Measurements from ENCODE around the gene SLC6A3. TPM values are rescaled to one million over a fixed set of nuclear protein-coding genes. Genes with fewer than 3 reads are reported as not detected.

Gene SLC6A3
- total RNA-seq, 1 experiment from 2014 or later = not detected

DNA sequence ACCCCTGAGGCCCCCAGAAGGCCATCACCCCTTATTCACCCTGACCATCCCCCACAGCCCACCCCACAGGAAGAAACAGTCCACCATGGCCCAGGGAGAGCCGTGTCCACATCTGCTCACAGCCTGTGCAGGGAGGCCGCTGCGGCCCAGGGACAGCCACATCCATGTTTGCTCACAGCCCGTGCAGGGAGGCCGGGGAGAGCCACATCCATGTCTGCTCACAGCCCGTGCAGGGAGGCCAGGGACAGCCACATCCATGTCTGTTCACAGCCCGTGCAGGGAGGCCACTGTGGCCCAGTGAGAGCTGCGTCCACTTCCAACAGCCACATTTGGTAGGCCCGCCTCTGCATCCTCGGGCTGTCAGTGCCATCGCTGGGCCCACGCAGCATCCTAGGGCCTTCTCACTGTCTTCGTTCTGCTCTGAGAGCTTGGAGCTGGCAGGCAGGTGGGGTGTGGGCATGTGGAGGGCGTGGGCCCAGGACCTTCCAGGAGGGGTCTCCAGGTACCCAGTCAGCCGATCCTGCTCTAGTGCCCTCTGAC is 40.4 kb upstream of the SLC6A3 start:
- no TSS peak for BruUV-seq (replicated peaks)
- H3K36me3 ChIP-seq (ENCODE audit: control insufficient read depth, insufficient read depth, low read length) = no peaks in the 10 kb centered on the region; the same call in 1 of the 2 replicates

DNA sequence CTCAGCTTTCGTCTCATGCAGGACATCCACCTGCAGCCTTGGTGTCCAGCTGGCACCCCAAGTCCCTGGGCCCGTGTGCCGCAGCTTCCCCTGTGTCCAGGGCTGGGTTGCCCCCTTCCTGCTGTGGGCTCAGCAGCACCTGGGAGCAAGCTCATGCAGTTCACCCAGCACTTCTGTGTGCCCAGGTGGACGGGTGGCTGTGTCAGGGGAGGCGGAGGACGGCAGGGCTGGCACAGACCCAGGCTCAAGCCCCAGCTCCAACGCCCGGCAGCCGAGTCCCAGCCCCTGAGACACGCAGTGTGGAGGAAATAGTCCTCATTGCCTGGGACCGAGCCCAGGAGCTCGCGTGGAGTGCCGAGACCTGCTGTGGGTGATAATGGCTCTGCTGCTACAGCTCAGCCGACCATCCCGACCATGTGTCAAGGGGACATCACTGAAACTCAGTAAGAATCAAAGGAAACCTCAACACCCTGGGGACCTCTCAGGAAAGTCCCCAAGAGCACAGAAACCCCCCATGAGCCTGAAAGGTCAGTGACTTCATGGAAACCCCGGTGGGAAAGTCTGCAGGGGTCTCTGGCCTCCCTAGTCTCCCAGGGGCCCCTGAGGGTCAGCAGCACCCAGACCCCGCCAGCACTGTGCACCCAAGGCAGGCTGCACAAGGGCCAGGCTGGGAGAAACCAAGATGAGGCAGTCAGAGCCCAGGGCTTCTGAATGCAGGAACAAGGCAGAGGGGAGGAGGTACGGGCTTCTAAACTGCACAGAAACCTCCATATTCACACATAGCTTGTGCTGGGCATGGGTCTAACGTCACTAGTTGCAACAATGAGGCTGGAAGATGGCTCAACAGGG is 39.7 kb upstream of the SLC6A3 start:
- no peaks in the 10 kb centered on the region for H3K27me3 ChIP-seq (replicated peaks; ENCODE audit: control insufficient read depth, insufficient read depth, low read length)
- DNase-seq = no peak
- Mint-ChIP-seq H3K9me3 (ENCODE audit: unreplicated experiment) (no peaks in the 10 kb centered on the region), H3K27ac (ENCODE audit: unreplicated experiment) (no peak overlapping the region), H3K27me3 (ENCODE audit: insufficient read depth, unreplicated experiment) (no peaks in the 10 kb centered on the region), H3K36me3 (ENCODE audit: insufficient read depth, unreplicated experiment) (peaks cover 26% of the 10 kb centered on the region), H3K4me1 (ENCODE audit: low read depth, unreplicated experiment) (no peaks in the 10 kb centered on the region), H3K4me3 (ENCODE audit: unreplicated experiment) (no peak overlapping the region)
- BruUV-seq (replicated peaks) = no TSS peak
- no peak overlapping the region for H3K4me3 ChIP-seq (ENCODE audit: low read depth, low read length)
- intact Hi-C loops (cut with micrococcal nuclease; ENCODE audit: unreplicated experiment) = no loop called here
- CTCF ChIA-PET = no interaction called here
- TF ChIP-seq, protein P1, sequence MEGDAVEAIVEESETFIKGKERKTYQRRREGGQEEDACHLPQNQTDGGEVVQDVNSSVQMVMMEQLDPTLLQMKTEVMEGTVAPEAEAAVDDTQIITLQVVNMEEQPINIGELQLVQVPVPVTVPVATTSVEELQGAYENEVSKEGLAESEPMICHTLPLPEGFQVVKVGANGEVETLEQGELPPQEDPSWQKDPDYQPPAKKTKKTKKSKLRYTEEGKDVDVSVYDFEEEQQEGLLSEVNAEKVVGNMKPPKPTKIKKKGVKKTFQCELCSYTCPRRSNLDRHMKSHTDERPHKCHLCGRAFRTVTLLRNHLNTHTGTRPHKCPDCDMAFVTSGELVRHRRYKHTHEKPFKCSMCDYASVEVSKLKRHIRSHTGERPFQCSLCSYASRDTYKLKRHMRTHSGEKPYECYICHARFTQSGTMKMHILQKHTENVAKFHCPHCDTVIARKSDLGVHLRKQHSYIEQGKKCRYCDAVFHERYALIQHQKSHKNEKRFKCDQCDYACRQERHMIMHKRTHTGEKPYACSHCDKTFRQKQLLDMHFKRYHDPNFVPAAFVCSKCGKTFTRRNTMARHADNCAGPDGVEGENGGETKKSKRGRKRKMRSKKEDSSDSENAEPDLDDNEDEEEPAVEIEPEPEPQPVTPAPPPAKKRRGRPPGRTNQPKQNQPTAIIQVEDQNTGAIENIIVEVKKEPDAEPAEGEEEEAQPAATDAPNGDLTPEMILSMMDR (IDR thresholded peaks at IDR 0.05; ENCODE audit: insufficient read depth in 1 of 2, low read depth in 1 of 2, low read length in 1 of 2, severe bottlenecking in 1 of 2, unreplicated experiment in 1 of 2) = no peak
- H3K4me1 ChIP-seq = no peaks in the 10 kb centered on the region
- no peaks in the 10 kb centered on the region for H3K9me3 ChIP-seq
- no peaks in the 10 kb centered on the region; the same call in 1 of the 2 replicates for H3K36me3 ChIP-seq (ENCODE audit: control insufficient read depth, insufficient read depth, low read length)
- POLR2A ChIA-PET = no interaction called here

More for the DNA sequence above, 40.4 kb upstream of the SLC6A3 start:
- H3K27ac Mint-ChIP-seq (ENCODE audit: unreplicated experiment) = no peak overlapping the region
- ChIA-PET POLR2A (no interaction called here), CTCF (no interaction called here)
- H3K9me3 ChIP-seq = no peaks in the 10 kb centered on the region
- DNase-seq = no peak
- TF ChIP-seq, protein P1 (IDR thresholded peaks at IDR 0.05; ENCODE audit: insufficient read depth in 1 of 2, low read depth in 1 of 2, low read length in 1 of 2, severe bottlenecking in 1 of 2, unreplicated experiment in 1 of 2) = no peak
- no peaks in the 10 kb centered on the region for H3K27me3 ChIP-seq (replicated peaks; ENCODE audit: control insufficient read depth, insufficient read depth, low read length)
- no peaks in the 10 kb centered on the region for H3K9me3 Mint-ChIP-seq (ENCODE audit: unreplicated experiment)
- intact Hi-C loops (cut with micrococcal nuclease; ENCODE audit: unreplicated experiment) = no loop called here
- H3K4me3 ChIP-seq (ENCODE audit: low read depth, low read length) = no peak overlapping the region
- no peaks in the 10 kb centered on the region for H3K4me1 ChIP-seq
- peaks cover 26% of the 10 kb centered on the region for H3K36me3 Mint-ChIP-seq (ENCODE audit: insufficient read depth, unreplicated experiment)
- no peaks in the 10 kb centered on the region for H3K4me1 Mint-ChIP-seq (ENCODE audit: low read depth, unreplicated experiment)
- H3K27me3 Mint-ChIP-seq (ENCODE audit: insufficient read depth, unreplicated experiment) = no peaks in the 10 kb centered on the region
- H3K4me3 Mint-ChIP-seq (ENCODE audit: unreplicated experiment) = no peak overlapping the region

DNA sequence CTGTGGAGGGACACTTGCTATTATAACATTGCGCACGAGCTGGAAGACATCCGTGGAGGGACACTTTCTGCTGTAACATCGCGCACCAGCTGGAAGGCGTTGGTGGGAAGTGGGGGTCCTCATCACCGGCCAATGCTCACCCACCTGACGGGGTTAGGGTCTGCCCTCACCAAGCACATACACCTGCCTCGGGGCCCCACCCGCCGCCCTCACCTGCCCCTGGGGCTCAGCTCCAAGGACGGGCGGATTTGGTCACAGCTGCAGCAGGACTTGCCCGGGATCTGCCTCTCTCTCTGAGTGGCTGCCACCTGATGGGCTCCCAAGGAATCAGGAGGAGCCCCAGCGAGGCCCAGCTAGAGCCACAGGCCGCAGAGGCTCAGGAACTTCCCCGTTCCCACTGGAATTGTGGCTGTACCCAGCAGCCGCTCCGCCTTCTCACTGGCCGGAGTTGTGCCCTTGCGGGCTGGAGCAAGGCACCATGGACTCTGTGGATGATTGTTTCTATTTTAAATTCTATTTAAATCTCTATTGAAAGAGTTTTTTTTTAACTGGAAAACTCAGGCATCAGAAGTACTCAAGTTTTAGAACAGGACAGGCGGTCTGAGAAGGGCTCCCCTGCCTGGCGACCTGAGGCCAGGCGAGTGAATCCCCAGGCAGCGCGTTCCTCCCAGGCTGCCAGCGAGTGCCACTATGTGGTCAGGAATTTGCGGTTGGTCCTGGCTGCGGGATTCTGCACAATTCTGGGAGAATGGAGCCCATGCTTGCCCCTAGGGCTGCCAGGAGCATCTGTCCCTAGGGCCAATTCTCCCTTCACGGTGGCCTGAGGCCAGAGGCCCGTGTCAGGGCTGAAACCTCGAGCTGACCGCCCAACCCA is 38.9 kb upstream of the SLC6A3 start:
- H3K9me3 ChIP-seq = no peaks in the 10 kb centered on the region
- Mint-ChIP-seq H3K9me3 (ENCODE audit: unreplicated experiment) (no peaks in the 10 kb centered on the region), H3K4me1 (ENCODE audit: low read depth, unreplicated experiment) (no peaks in the 10 kb centered on the region), H3K27ac (ENCODE audit: unreplicated experiment) (no peak overlapping the region), H3K36me3 (ENCODE audit: insufficient read depth, unreplicated experiment) (peaks cover 24% of the 10 kb centered on the region), H3K4me3 (ENCODE audit: unreplicated experiment) (no peak overlapping the region), H3K27me3 (ENCODE audit: insufficient read depth, unreplicated experiment) (no peaks in the 10 kb centered on the region)
- TF ChIP-seq, protein P1 (IDR thresholded peaks at IDR 0.05; ENCODE audit: insufficient read depth in 1 of 2, low read depth in 1 of 2, low read length in 1 of 2, severe bottlenecking in 1 of 2, unreplicated experiment in 1 of 2) = no peak
- H3K36me3 ChIP-seq (ENCODE audit: control insufficient read depth, insufficient read depth, low read length) = no peaks in the 10 kb centered on the region; the same call in 1 of the 2 replicates
- intact Hi-C loops (cut with micrococcal nuclease; ENCODE audit: unreplicated experiment) = no loop called here
- DNase-seq = no peak
- no peaks in the 10 kb centered on the region for H3K27me3 ChIP-seq (replicated peaks; ENCODE audit: control insufficient read depth, insufficient read depth, low read length)
- ChIA-PET POLR2A (no interaction called here), CTCF (no interaction called here)
- BruUV-seq (replicated peaks) = no TSS peak
- H3K4me1 ChIP-seq = no peaks in the 10 kb centered on the region
- no peak overlapping the region for H3K4me3 ChIP-seq (ENCODE audit: low read depth, low read length)

Data from Caco-2 (cell line).